ENCODE measurements around the gene KLRC4.

- TF ChIP-seq CTCF (IDR thresholded peaks at IDR 0.05) (no peak), POLR2A (IDR thresholded peaks at IDR 0.05) (no peak)
These were observed 43.6 kb upstream of the KLRC4 start, which contains the start of gene KLRC1 for GRCh38 chr12:10453156-10453555.
